Esophagus muscularis mucosa (tissue), 4 donors: ENCODE results near the gene FJX1. TPM values are rescaled to one million over a fixed set of nuclear protein-coding genes. Genes with fewer than 3 reads are reported as not detected.

Source experiments
- DNase-seq: peaks from one replicate; pipeline ENCODE4 v3.0.0-alpha.2; 2017; ENCODE audit errors: extremely low spot score
- H3K27ac ChIP-seq, 4 donors: fragments of 200-600 bp; sonication (generic); replicated peaks in 1 of 4; 1 replicate in 3 of 4; 2 replicates in 1 of 4; pipeline ENCODE4 v1.5.1; 2016 to 2019; ENCODE audit warnings: mild to moderate bottlenecking in 1 of 4
- H3K27me3 ChIP-seq, 4 donors: fragments of 200-600 bp; sonication (generic); one replicate each; pipeline versions ENCODE4 v1.5.1 to v1.6.0; 2016 to 2019
- H3K36me3 ChIP-seq, 4 donors: fragments of 200-600 bp; sonication (generic); one replicate each; pipeline ENCODE4 v1.5.1; 2016 to 2019
- H3K4me1 ChIP-seq, 4 donors: fragments of 200-600 bp; sonication (generic); one replicate each; pipeline ENCODE4 v1.5.1; 2016 to 2019
- H3K4me3 ChIP-seq, 4 donors: fragments of 200-600 bp; sonication (generic); 1 replicate in 2 of 4; 2 replicates in 2 of 4; pipeline ENCODE4 v1.5.1; 2016 to 2019; ENCODE audit warnings: mild to moderate bottlenecking in 4 of 4, moderate library complexity in 1 of 4
- H3K9me3 ChIP-seq, 4 donors: fragments of 200-600 bp; sonication (generic); 1 replicate in 3 of 4; 2 replicates in 1 of 4; pipeline ENCODE4 v1.5.1; 2016 to 2019
- CTCF ChIP-seq, 3 experiments: fragments of 200-600 bp in 2 of 3; fragments of 450-650 bp in 1 of 3; sonication (generic) in 2 of 3; IDR thresholded peaks; one replicate each; pipeline ENCODE4 v1.5.1; 2017 to 2019; ENCODE audit warnings: antibody characterized with exemption in 3 of 3, mild to moderate bottlenecking in 2 of 3, moderate library complexity in 1 of 3
- EP300 ChIP-seq: sonication (generic); formaldehyde crosslinking; IDR thresholded peaks from one replicate; pipeline ENCODE4 v1.6.1; 2017; ENCODE audit warnings: antibody characterized with exemption
- POLR2A ChIP-seq: fragments of 450-650 bp; IDR thresholded peaks from one replicate; pipeline ENCODE4 v1.6.1; 2017; ENCODE audit warnings: antibody characterized with exemption, moderate library complexity, mild to moderate bottlenecking, low read depth
- POLR2AphosphoS5 ChIP-seq, 2 donors: sonication (generic); formaldehyde crosslinking; IDR thresholded peaks; one replicate each; pipeline ENCODE4 v1.6.1; 2017; ENCODE audit warnings: antibody characterized with exemption in 2 of 2
- WGBS: methylation state at CpG from one replicate; pipeline ENCODE4 v1.1.5; 2018; 5-methylcytosine and 5-hydroxymethylcytosine counted together
- intact Hi-C: fragments of 100-400 bp; cut with DNase I; formaldehyde crosslinking; loops from one replicate; pipeline ENCODE4 v1.15.1; 2023
- total RNA-seq, 4 donors: library from RNA; depleted of rRNA; stranded (reverse); fragments of >200 nt; gene quantifications; one replicate each; pipeline versions ENCODE4 v1.1.0 to v1.2.1, GENCODE V29; 2016

FJX1 gene
- total RNA-seq, 4 donors from 2014 or later, result 2.1 to 18.1 (median 6.5) TPM

- H3K4me3 ChIP-seq, result no peak overlapping the region
- no peak for DNase-seq
- no peaks in the 10 kb centered on the region for H3K9me3 ChIP-seq
- no peak overlapping the region for H3K27ac ChIP-seq
- WGBS, result 85% methylated on average over 3 of the region's 3 CpGs
- H3K36me3 ChIP-seq, result no peaks in the 10 kb centered on the region
- intact Hi-C loops, result no loop called here
- no peak for TF ChIP-seq CTCF (IDR thresholded peaks at IDR 0.05)
- TF ChIP-seq POLR2AphosphoS5 (IDR thresholded peaks at IDR 0.05), result no peak
- H3K27me3 ChIP-seq, result peaks cover 0 to 37% (median 0%) of the 10 kb centered on the region in 4 donors
- no peaks in the 10 kb centered on the region for H3K4me1 ChIP-seq
These were observed 13.6 kb downstream of the FJX1 start for GRCh38 chr11:35631891-35632290.

- H3K36me3 ChIP-seq, result no peaks in the 10 kb centered on the region
- no peak overlapping the region for H3K4me3 ChIP-seq
- H3K27ac ChIP-seq, result no peak overlapping the region
- H3K4me1 ChIP-seq, result no peaks in the 10 kb centered on the region
- no peak for TF ChIP-seq EP300
- TF ChIP-seq POLR2A, result no peak
- no peak for TF ChIP-seq CTCF (IDR thresholded peaks at IDR 0.05)
- no peak for TF ChIP-seq POLR2AphosphoS5 (IDR thresholded peaks at IDR 0.05)
- 86% methylated on average over 1 of the region's 1 CpG for WGBS
- H3K9me3 ChIP-seq, result no peaks in the 10 kb centered on the region
- intact Hi-C loops, result no loop called here
- peaks cover 0 to 37% (median 0%) of the 10 kb centered on the region in 4 donors for H3K27me3 ChIP-seq
- DNase-seq, result no peak
These were observed 14.0 kb downstream of the FJX1 start for GRCh38 chr11:35632301-35632700.

GRCh38 chr11:35633827-35634423 lies 15.7 kb downstream of the FJX1 start:
- intact Hi-C loops, result no loop called here
- Histone ChIP-seq H3K27me3 (peaks cover 0 to 37% (median 0%) of the 10 kb centered on the region in 4 donors), H3K27ac (no peak overlapping the region), H3K9me3 (no peaks in the 10 kb centered on the region), H3K36me3 (no peaks in the 10 kb centered on the region), H3K4me1 (no peaks in the 10 kb centered on the region), H3K4me3 (no peak overlapping the region)
- 86% methylated on average over 4 of the region's 4 CpGs for WGBS
- DNase-seq, result no peak
- no peak for TF ChIP-seq POLR2A
- no peak for TF ChIP-seq CTCF (IDR thresholded peaks at IDR 0.05)
- no peak for TF ChIP-seq POLR2AphosphoS5 (IDR thresholded peaks at IDR 0.05)
- no peak for TF ChIP-seq EP300

GRCh38 chr11:35635933-35636332 lies 17.7 kb downstream of the FJX1 start:
- no peaks in the 10 kb centered on the region for H3K9me3 ChIP-seq
- H3K27ac ChIP-seq, result no peak overlapping the region
- WGBS, result 87% methylated on average over 5 of the region's 6 CpGs
- H3K36me3 ChIP-seq, result no peaks in the 10 kb centered on the region
- H3K27me3 ChIP-seq, result peaks cover 0 to 37% (median 0%) of the 10 kb centered on the region in 4 donors
- H3K4me3 ChIP-seq, result no peak overlapping the region
- intact Hi-C loops, result no loop called here
- TF ChIP-seq CTCF (IDR thresholded peaks at IDR 0.05) (no peak), POLR2AphosphoS5 (IDR thresholded peaks at IDR 0.05) (no peak), EP300 (no peak), POLR2A (no peak)
- DNase-seq, result no peak
- H3K4me1 ChIP-seq, result no peaks in the 10 kb centered on the region

- no peaks in the 10 kb centered on the region for H3K4me1 ChIP-seq
- H3K9me3 ChIP-seq, result no peaks in the 10 kb centered on the region
- no peak for DNase-seq
- H3K4me3 ChIP-seq, result no peak overlapping the region
- WGBS, result 70% methylated on average over 7 of the region's 9 CpGs
- H3K27ac ChIP-seq, result no peak overlapping the region
- intact Hi-C loops, result no loop called here
- peaks cover 0 to 11% (median 0%) of the 10 kb centered on the region in 4 donors for H3K27me3 ChIP-seq
- TF ChIP-seq POLR2A (no peak), EP300 (no peak), POLR2AphosphoS5 (IDR thresholded peaks at IDR 0.05) (no peak), CTCF (IDR thresholded peaks at IDR 0.05) (no peak)
- no peaks in the 10 kb centered on the region for H3K36me3 ChIP-seq
These were observed 21.4 kb downstream of the FJX1 start for GRCh38 chr11:35639591-35640179.
